Naive B cell (primary cell): ENCODE results near the gene ANO4. TPM values are rescaled to one million over a fixed set of nuclear protein-coding genes. Genes with fewer than 3 reads are reported as not detected.

Experiments
- ATAC-seq, 2 donors: fragments of 150-1000 bp; cut with Tn5 transposase; 2 replicates each; pipeline ENCODE4 v1.10.0; 2021; ENCODE audit warnings: low read depth in 2 of 2, mild to moderate bottlenecking in 2 of 2, moderate library complexity in 2 of 2
- DNase-seq: peaks from one replicate; pipeline ENCODE4 v3.0.0; 2022
- H3K27ac Mint-ChIP-seq, 6 donors: one replicate each; pipeline ENCODE4 v1.8.0; 2020 to 2022; ENCODE audit warnings: mild to moderate bottlenecking in 6 of 6, mixed read lengths in 6 of 6, moderate library complexity in 5 of 6, inconsistent platforms in 2 of 6
- H3K27me3 Mint-ChIP-seq, 3 donors: one replicate each; pipeline ENCODE4 v1.8.0; 2021 to 2022; ENCODE audit warnings: mixed read lengths in 3 of 3, mild to moderate bottlenecking in 1 of 3
- H3K36me3 Mint-ChIP-seq, 2 donors: one replicate each; pipeline ENCODE4 v1.8.0; 2020 to 2022; ENCODE audit warnings: mixed read lengths in 2 of 2, inconsistent platforms in 1 of 2, mild to moderate bottlenecking in 1 of 2
- H3K4me1 Mint-ChIP-seq, 3 donors: one replicate each; pipeline ENCODE4 v1.8.0; 2020 to 2022; ENCODE audit warnings: mixed read lengths in 3 of 3, inconsistent platforms in 1 of 3, mild to moderate bottlenecking in 1 of 3, moderate library complexity in 1 of 3
- H3K4me3 Mint-ChIP-seq, 8 donors: one replicate each; pipeline ENCODE4 v1.8.0; 2020 to 2022; ENCODE audit warnings: mild to moderate bottlenecking in 8 of 8, mixed read lengths in 8 of 8, moderate library complexity in 8 of 8, inconsistent platforms in 2 of 8
- H3K9me3 Mint-ChIP-seq, 7 donors: one replicate each; pipeline ENCODE4 v1.8.0; 2020 to 2022; ENCODE audit warnings: mixed read lengths in 7 of 7, mild to moderate bottlenecking in 5 of 7, inconsistent platforms in 2 of 7, moderate library complexity in 1 of 7
- polyA plus RNA-seq, 6 donors: library from polyadenylated mRNA; unstranded; fragments of 300-500 nt; fragmentation: Illumina TruSeq; gene quantifications; one replicate each; pipeline ENCODE4 v1.2.3, GENCODE V29; 2021; ENCODE audit warnings: low read depth in 6 of 6

The ANO4 gene
- polyA plus RNA-seq: not detected

DNA sequence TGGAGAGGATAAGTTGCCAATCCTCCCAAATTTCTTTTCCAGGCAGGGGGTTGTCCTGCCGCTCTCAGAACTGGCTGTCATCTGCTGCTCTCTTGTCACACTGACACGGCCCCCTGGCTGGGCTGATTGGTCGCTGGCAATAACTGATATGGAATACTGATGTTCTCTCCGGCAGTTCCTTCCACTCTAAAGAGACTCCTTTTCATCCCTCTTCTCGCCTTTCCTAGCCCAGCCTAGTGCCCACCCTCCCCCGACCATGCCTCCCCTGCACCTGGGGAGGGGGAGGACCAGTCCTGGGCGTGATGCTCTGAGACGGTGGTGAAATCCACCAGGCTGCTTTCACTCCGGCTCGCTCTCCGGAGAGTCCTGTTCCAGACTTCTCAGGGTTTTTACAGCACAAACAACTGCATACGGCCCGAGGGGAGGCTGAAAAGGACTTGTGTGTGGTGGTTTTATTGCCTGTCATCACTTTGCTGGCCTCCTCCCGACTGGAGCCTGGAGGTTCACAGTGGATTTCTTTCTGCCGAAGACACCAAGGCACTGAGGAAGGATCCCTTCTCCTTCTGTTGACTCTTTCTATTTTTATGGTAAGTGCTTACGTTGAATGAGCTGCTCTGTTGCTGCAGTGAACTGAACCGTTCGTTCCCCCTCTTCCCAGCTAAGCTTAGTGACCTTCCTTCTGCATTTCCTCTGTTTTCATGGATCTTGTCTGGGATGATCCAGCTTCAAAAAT, at the start of gene ANO4:
ANO4 (plus strand) TSS at position 336 of the 733 bp plus-strand sequence. CDS start 107,010 bp downstream, outside the sequence.
- H3K9me3 Mint-ChIP-seq: peaks cover 0 to 5% (median 0%) of the 10 kb centered on the region in 7 donors
- ATAC-seq (no peak), DNase-seq (no peak)
- H3K36me3 Mint-ChIP-seq: peaks cover 0 to 8% of the 10 kb centered on the region in 2 donors
- no peak within 1 kb of the TSS for H3K4me3 Mint-ChIP-seq
- peaks cover 18 to 22% (median 20%) of the 10 kb centered on the region in 3 donors for H3K27me3 Mint-ChIP-seq
- no peaks in the 10 kb centered on the region for H3K4me1 Mint-ChIP-seq
- H3K27ac Mint-ChIP-seq: no peak within 1 kb of the TSS

DNA sequence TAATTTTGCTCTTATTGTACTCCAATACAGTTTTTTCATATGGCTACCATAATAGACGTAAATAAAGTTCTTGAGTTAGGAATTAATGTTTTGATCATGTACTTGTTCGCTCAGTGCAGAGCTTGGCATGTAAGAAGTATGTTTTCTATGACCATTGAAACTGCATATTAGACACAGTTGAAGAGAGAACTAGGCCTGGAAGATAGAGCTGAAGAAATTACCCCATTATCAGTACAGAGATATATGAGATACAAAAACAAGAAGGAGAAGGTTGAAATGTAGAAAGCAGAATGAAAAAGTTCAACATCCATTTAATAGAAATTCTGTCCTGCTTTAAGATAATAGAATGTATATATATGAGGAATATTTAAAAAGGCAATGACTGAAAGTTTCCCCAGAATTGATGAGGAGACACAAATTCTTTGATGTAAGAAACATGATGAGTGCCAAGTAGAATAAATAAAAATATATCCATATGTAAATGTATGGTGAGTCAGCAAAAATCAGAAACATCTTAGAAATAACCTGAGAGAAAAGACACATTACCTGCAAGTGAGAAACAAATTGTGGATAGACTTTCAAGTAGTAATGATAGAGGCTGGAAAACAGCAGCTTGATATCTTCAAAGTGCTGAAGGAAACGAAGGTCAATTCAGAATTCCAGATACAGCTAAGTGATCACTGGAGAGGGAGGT, 49.1 kb upstream of the ANO4 start:
- Mint-ChIP-seq H3K27me3 (peaks cover 0 to 8% (median 0%) of the 10 kb centered on the region in 3 donors), H3K9me3 (peaks cover 0 to 21% (median 11%) of the 10 kb centered on the region in 7 donors), H3K4me1 (no peaks in the 10 kb centered on the region), H3K36me3 (peaks cover 0 to 9% of the 10 kb centered on the region in 2 donors), H3K27ac (no peak overlapping the region), H3K4me3 (no peak overlapping the region)
- ATAC-seq: no peak
- DNase-seq: no peak

- ATAC-seq: no peak
- DNase-seq: no peak
- peaks cover 5 to 9% (median 6%) of the 10 kb centered on the region in 3 donors for H3K27me3 Mint-ChIP-seq
- H3K36me3 Mint-ChIP-seq: no peaks in the 10 kb centered on the region
- no peak overlapping the region for H3K27ac Mint-ChIP-seq
- no peaks in the 10 kb centered on the region for H3K4me1 Mint-ChIP-seq
- no peak overlapping the region for H3K4me3 Mint-ChIP-seq
- H3K9me3 Mint-ChIP-seq: peaks cover 0 to 8% (median 2%) of the 10 kb centered on the region in 7 donors
Observed at GRCh38 chr12:100752841-100753240, 41.7 kb upstream of the ANO4 start.

- Mint-ChIP-seq H3K4me3 (no peak overlapping the region), H3K27ac (no peak overlapping the region), H3K4me1 (no peaks in the 10 kb centered on the region), H3K36me3 (no peaks in the 10 kb centered on the region), H3K9me3 (peaks cover 0 to 8% (median 2%) of the 10 kb centered on the region in 7 donors), H3K27me3 (peaks cover 5 to 9% (median 6%) of the 10 kb centered on the region in 3 donors)
- ATAC-seq (no peak), DNase-seq (no peak)
Observed at GRCh38 chr12:100753837-100754236, 40.7 kb upstream of the ANO4 start.

DNA sequence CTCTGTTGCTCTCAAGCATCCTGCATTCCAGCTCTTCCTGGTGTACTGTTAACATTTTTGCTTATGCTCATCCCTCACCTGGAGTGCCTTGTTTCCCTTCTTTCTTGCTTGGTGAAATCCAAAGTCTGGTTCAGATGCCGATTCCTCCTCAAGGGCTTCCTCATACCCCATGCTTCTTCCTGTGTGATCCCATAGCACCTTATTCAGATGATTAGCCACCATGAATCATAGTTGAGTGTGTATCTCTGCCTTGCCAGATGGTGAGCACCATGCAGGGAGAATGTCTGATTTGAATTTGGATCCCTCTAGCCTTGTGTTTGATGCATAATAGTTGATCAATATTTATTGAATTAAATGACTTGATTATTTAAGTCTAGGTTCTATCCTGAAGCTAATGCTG, 39.4 kb upstream of the ANO4 start:
- Mint-ChIP-seq H3K27me3 (peaks cover 5 to 9% (median 6%) of the 10 kb centered on the region in 3 donors), H3K4me3 (no peak overlapping the region), H3K4me1 (no peaks in the 10 kb centered on the region), H3K27ac (no peak overlapping the region), H3K36me3 (no peaks in the 10 kb centered on the region), H3K9me3 (peaks cover 0 to 8% (median 0%) of the 10 kb centered on the region in 7 donors)
- DNase-seq (no peak), ATAC-seq (no peak)

GRCh38 chr12:100758083-100758482, 36.5 kb upstream of the ANO4 start:
- peaks cover 0 to 4% (median 0%) of the 10 kb centered on the region in 7 donors for H3K9me3 Mint-ChIP-seq
- H3K36me3 Mint-ChIP-seq: no peaks in the 10 kb centered on the region
- DNase-seq: no peak
- no peaks in the 10 kb centered on the region for H3K4me1 Mint-ChIP-seq
- H3K4me3 Mint-ChIP-seq: no peak overlapping the region
- ATAC-seq: no peak
- H3K27ac Mint-ChIP-seq: no peak overlapping the region
- peaks cover 5 to 9% (median 6%) of the 10 kb centered on the region in 3 donors for H3K27me3 Mint-ChIP-seq

GRCh38 chr12:100767371-100767770, 27.2 kb upstream of the ANO4 start:
- Mint-ChIP-seq H3K27ac (no peak overlapping the region), H3K4me1 (no peaks in the 10 kb centered on the region), H3K27me3 (peaks cover 0 to 4% (median 0%) of the 10 kb centered on the region in 3 donors), H3K4me3 (no peak overlapping the region), H3K36me3 (no peaks in the 10 kb centered on the region), H3K9me3 (peaks cover 0 to 13% (median 4%) of the 10 kb centered on the region in 7 donors)
- no peak for DNase-seq
- no peak for ATAC-seq

DNA sequence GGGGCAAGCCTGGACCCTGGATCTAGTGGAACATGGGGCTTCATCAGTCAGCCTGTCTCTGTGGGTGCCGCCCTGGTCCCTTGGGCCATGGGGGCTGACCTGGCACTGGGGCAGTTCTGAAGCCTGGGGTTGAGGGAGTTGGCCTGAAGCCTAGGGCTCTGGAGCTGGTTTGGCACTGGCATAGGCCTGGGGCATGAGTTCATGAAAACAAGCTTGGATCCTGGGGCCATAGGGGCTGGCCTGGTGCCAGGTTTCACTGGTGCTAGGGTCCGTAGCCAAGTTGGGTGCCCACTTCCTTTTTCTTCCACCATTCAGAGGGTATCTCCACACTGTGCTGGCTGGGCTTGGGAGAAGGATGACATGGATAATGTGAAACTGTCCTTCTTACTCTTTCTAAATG, 26.6 kb upstream of the ANO4 start:
- no peaks in the 10 kb centered on the region for H3K36me3 Mint-ChIP-seq

GRCh38 chr12:100778967-100779590, 15.5 kb upstream of the ANO4 start:
- Mint-ChIP-seq H3K27me3 (no peaks in the 10 kb centered on the region), H3K9me3 (peaks cover 0 to 2% (median 0%) of the 10 kb centered on the region in 7 donors), H3K36me3 (no peaks in the 10 kb centered on the region), H3K27ac (no peak overlapping the region), H3K4me3 (no peak overlapping the region), H3K4me1 (no peaks in the 10 kb centered on the region)
- DNase-seq: no peak
- ATAC-seq: no peak

More for the DNA sequence above, 26.6 kb upstream of the ANO4 start:
- no peak for ATAC-seq
- H3K27me3 Mint-ChIP-seq: peaks cover 0 to 4% (median 0%) of the 10 kb centered on the region in 3 donors
- H3K4me3 Mint-ChIP-seq: no peak overlapping the region
- H3K9me3 Mint-ChIP-seq: peaks cover 0 to 13% (median 4%) of the 10 kb centered on the region in 7 donors
- H3K27ac Mint-ChIP-seq: no peak overlapping the region
- no peak for DNase-seq
- H3K4me1 Mint-ChIP-seq: no peaks in the 10 kb centered on the region

DNA sequence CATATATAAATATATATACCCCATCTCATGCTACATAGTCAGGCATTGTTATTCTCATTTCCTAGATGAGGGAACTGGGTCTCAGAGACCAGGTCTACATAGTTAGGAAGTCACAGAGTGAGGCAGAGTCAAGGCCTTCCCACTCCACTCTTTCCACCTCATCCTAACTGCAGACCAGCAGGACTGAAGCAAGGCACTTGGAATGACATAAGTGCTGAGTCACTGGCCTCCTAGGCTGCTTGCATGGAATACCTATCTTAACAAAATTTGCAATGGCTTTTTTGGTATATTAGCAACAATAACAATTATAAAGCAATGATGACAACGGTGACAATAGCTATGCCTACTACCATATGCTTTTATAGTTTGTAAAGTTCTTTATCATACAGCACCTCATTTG, 5.4 kb upstream of the ANO4 start:
- H3K27me3 Mint-ChIP-seq: peaks cover 8 to 20% (median 9%) of the 10 kb centered on the region in 3 donors
- no peak overlapping the region for H3K27ac Mint-ChIP-seq
- no peak for DNase-seq
- H3K4me1 Mint-ChIP-seq: no peaks in the 10 kb centered on the region
- no peaks in the 10 kb centered on the region for H3K36me3 Mint-ChIP-seq
- no peak overlapping the region for H3K4me3 Mint-ChIP-seq
- peaks cover 0 to 9% (median 0%) of the 10 kb centered on the region in 7 donors for H3K9me3 Mint-ChIP-seq
- ATAC-seq: no peak

DNA sequence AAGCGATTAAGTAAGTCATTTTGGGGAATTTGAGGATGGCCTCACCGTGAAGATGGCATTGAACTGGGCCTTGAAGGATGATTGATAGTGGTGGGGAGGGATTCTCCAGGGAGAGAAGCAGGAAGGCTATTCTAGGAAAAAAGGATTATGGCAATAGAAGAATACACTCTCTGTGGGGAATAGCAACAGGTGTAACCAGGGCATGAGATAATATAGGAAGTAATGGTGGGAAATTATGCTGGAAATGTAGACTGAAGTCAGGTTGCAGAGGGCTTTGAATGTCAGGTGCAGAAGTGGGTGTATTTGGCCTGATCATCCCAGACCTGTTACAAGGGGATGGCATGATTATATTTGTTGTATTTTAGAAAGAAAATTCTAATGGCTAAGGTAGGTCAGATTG, 4.6 kb upstream of the ANO4 start:
- H3K9me3 Mint-ChIP-seq: peaks cover 0 to 10% (median 2%) of the 10 kb centered on the region in 7 donors
- H3K36me3 Mint-ChIP-seq: peaks cover 0 to 5% of the 10 kb centered on the region in 2 donors
- no peak overlapping the region for H3K4me3 Mint-ChIP-seq
- no peak for DNase-seq
- no peak for ATAC-seq
- H3K27me3 Mint-ChIP-seq: peaks cover 15 to 23% (median 17%) of the 10 kb centered on the region in 3 donors
- H3K4me1 Mint-ChIP-seq: no peaks in the 10 kb centered on the region
- H3K27ac Mint-ChIP-seq: no peak overlapping the region

GRCh38 chr12:100790552-100790951, 4.0 kb upstream of the ANO4 start:
- no peak overlapping the region for H3K4me3 Mint-ChIP-seq
- no peak for ATAC-seq
- H3K27me3 Mint-ChIP-seq: peaks cover 20 to 24% (median 23%) of the 10 kb centered on the region in 3 donors
- peaks cover 0 to 8% of the 10 kb centered on the region in 2 donors for H3K36me3 Mint-ChIP-seq
- H3K4me1 Mint-ChIP-seq: no peaks in the 10 kb centered on the region
- H3K27ac Mint-ChIP-seq: no peak overlapping the region
- peaks cover 0 to 12% (median 4%) of the 10 kb centered on the region in 7 donors for H3K9me3 Mint-ChIP-seq
- no peak for DNase-seq

- peaks cover 18 to 22% (median 21%) of the 10 kb centered on the region in 3 donors for H3K27me3 Mint-ChIP-seq
- DNase-seq: no peak
- H3K4me1 Mint-ChIP-seq: no peaks in the 10 kb centered on the region
- peaks cover 0 to 8% of the 10 kb centered on the region in 2 donors for H3K36me3 Mint-ChIP-seq
- H3K9me3 Mint-ChIP-seq: peaks cover 0 to 8% (median 0%) of the 10 kb centered on the region in 7 donors
- ATAC-seq: no peak
- no peak overlapping the region for H3K4me3 Mint-ChIP-seq
- H3K27ac Mint-ChIP-seq: no peak overlapping the region
Observed at GRCh38 chr12:100793182-100793581, 1.4 kb upstream of the ANO4 start.
